Thyroid gland (tissue), 4 donors: ENCODE measurements around the gene GARNL3. TPM values are rescaled to one million over a fixed set of nuclear protein-coding genes. Genes with fewer than 3 reads are reported as not detected.

Experiments used
- DNase-seq, 2 donors: peaks; one replicate each; pipeline ENCODE4 v3.0.0-alpha.2; 2019
- H3K27ac ChIP-seq, 3 donors: fragments of 200-600 bp; sonication (generic); 1 replicate in 2 of 3; 2 replicates in 1 of 3; pipeline ENCODE4 v1.5.1; 2016 to 2019; ENCODE audit warnings: mild to moderate bottlenecking in 1 of 3, moderate library complexity in 1 of 3
- H3K27me3 ChIP-seq: fragments of 200-600 bp; sonication (generic); one replicate; pipeline ENCODE4 v1.5.1; 2019
- H3K36me3 ChIP-seq, 2 donors: fragments of 200-600 bp; sonication (generic); one replicate each; pipeline ENCODE4 v1.5.1; 2016 to 2019
- H3K4me1 ChIP-seq, 2 donors: fragments of 200-600 bp; sonication (generic); one replicate each; pipeline ENCODE4 v1.5.1; 2017 to 2019
- H3K4me3 ChIP-seq, 3 donors: fragments of 200-600 bp; sonication (generic); replicated peaks in 1 of 3; 1 replicate in 2 of 3; 2 replicates in 1 of 3; pipeline ENCODE4 v1.5.1; 2016; ENCODE audit warnings: mild to moderate bottlenecking in 1 of 3
- H3K9me3 ChIP-seq: fragments of 200-600 bp; sonication (generic); one replicate; pipeline ENCODE4 v1.5.1; 2017
- POLR2A ChIP-seq, 2 donors: fragments of 450-650 bp; IDR thresholded peaks; one replicate each; pipeline ENCODE4 v1.6.1; 2017; ENCODE audit warnings: antibody characterized with exemption in 2 of 2, mild to moderate bottlenecking in 2 of 2, moderate library complexity in 1 of 2
- WGBS, 2 donors: methylation state at CpG; one replicate each; pipeline ENCODE4 v1.1.5; 2017; 5-methylcytosine and 5-hydroxymethylcytosine counted together
- intact Hi-C: fragments of 100-400 bp; cut with DNase I; formaldehyde crosslinking; loops from one replicate; pipeline ENCODE4 v1.15.1; 2023
- total RNA-seq, 4 donors: library from RNA; depleted of rRNA; stranded (reverse); fragments of >200 nt; gene quantifications; one replicate each; pipeline ENCODE4 v1.2.3, GENCODE V29; 2016
- TF ChIP-seq, protein P1 (sequence below), 6 experiments: fragments of 200-600 bp in 3 of 6; fragments of 450-650 bp in 3 of 6; sonication (generic) in 3 of 6; IDR thresholded peaks; one replicate each; pipeline ENCODE4 v1.5.1; 2016 to 2019; ENCODE audit warnings: antibody characterized with exemption in 6 of 6, mild to moderate bottlenecking in 2 of 6, inconsistent platforms in 1 of 6, moderate library complexity in 1 of 6

The GARNL3 gene
- total RNA-seq, 4 donors from 2014 or later = 14.6 to 49.1 (median 20.1) TPM

DNA sequence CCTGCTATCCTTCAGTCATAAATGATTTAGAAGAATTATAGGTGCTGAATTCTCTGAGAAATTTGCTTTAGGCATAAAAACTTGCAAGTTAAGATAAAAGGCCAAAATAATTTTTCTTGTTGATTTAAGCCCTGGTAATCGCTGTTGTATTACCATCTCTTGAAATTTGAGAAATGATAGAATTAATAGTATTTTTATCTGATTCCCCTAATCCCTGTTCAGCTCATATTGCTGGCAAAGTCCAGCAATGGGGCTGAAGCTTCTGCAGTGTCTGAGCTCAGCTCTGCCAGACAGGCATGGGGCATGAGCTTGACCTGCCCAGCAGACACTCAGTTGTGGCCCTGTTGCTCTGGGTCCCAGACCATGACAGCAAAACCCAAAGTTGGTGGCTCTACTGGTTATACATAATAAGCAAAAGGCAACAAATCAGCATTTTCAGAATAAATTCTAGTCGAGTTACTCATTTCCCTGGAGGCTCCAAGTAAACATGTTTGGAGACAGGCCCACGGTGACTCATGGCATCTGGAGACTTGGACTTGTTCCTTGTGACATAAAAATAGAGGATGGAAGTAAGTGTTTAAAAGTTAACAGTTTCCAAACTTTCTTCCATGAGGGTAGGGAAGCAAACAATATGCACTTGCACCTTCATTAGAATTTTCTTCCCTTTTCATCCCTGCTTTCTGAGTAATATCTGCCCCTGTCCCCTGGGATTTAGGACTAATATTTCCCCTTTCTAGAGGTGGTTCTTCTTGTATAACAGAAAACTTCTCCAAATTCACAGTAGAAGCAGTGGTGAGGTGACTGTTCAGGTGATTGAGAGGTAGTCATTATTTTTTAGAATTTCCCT, 72.2 kb downstream of the GARNL3 start:
- H3K4me1 ChIP-seq = peaks cover 21 to 45% of the 10 kb centered on the region in 2 donors
- 33 to 39% methylated on average over 3 of the region's 3 CpGs for WGBS, 2 donors
- no peak overlapping the region for H3K4me3 ChIP-seq
- intact Hi-C loops = no loop called here
- no peaks in the 10 kb centered on the region for H3K27me3 ChIP-seq
- no peaks in the 10 kb centered on the region for H3K9me3 ChIP-seq
- peak overlapping the region; percentile 29 to 73 (median 64) for H3K27ac ChIP-seq
- DNase-seq = peak; percentile 65 to 80
- TF ChIP-seq POLR2A (IDR thresholded peaks at IDR 0.05) = no peak
- TF ChIP-seq, protein P1, sequence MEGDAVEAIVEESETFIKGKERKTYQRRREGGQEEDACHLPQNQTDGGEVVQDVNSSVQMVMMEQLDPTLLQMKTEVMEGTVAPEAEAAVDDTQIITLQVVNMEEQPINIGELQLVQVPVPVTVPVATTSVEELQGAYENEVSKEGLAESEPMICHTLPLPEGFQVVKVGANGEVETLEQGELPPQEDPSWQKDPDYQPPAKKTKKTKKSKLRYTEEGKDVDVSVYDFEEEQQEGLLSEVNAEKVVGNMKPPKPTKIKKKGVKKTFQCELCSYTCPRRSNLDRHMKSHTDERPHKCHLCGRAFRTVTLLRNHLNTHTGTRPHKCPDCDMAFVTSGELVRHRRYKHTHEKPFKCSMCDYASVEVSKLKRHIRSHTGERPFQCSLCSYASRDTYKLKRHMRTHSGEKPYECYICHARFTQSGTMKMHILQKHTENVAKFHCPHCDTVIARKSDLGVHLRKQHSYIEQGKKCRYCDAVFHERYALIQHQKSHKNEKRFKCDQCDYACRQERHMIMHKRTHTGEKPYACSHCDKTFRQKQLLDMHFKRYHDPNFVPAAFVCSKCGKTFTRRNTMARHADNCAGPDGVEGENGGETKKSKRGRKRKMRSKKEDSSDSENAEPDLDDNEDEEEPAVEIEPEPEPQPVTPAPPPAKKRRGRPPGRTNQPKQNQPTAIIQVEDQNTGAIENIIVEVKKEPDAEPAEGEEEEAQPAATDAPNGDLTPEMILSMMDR (IDR thresholded peaks at IDR 0.05) = no peak
- H3K36me3 ChIP-seq = no peaks in the 10 kb centered on the region

DNA sequence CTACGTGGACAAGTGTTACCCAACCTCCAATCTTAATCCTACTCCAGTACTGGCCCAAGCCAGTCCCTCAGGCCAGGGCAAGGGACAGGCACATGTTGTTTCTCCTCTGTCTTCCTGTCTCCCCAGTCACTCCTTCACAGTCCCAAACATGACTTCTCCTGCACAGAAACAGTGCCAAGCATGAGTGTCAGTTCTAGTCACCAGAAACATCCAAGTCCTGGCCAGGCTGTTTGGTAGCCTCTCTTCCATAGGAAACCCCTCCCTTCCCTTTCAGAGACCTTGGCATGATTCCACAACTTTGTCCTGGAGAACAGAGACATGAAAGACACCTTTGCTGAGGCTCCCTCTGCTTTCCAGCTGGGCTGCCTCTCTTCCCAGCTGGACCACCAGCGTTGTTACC, 76.1 kb downstream of the GARNL3 start:
- H3K4me3 ChIP-seq = no peak overlapping the region
- H3K4me1 ChIP-seq = peaks cover 43 to 56% of the 10 kb centered on the region in 2 donors
- no peaks in the 10 kb centered on the region for H3K27me3 ChIP-seq
- H3K36me3 ChIP-seq = no peaks in the 10 kb centered on the region
- H3K27ac ChIP-seq = peak overlapping the region in 1 of 3 donors; percentile 34
- no peaks in the 10 kb centered on the region for H3K9me3 ChIP-seq
- 75 to 84% methylated on average over 2 of the region's 2 CpGs for WGBS, 2 donors
- intact Hi-C loops = no loop called here
- TF ChIP-seq, protein P1 (IDR thresholded peaks at IDR 0.05) = no peak
- TF ChIP-seq POLR2A (IDR thresholded peaks at IDR 0.05) = no peak
- peak in 1 of 2 donors; percentile 17 for DNase-seq

DNA sequence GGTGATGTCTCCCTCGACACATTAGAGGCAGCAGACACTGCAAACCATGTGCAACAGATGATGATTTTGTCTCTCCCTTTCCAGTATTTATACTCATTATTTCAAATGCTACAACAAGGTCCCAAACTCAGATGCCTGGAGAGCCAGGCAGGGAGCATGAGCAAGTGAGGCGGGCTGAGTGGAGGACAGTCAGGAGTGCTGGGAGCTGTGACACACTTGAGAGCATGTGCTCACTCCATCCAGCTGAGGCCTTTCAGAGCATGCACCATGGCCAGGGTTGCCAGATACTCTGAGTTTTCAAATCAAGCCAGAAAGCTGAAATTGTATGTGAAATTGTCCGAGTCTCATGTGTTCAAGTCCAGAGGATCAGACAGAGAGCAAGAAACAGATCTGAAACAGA, 76.6 kb downstream of the GARNL3 start:
- H3K27me3 ChIP-seq = no peaks in the 10 kb centered on the region
- peak; percentile 54 to 55 for DNase-seq
- no peaks in the 10 kb centered on the region for H3K36me3 ChIP-seq
- H3K9me3 ChIP-seq = no peaks in the 10 kb centered on the region
- peaks cover 42 to 55% of the 10 kb centered on the region in 2 donors for H3K4me1 ChIP-seq
- intact Hi-C loops = no loop called here
- H3K4me3 ChIP-seq = no peak overlapping the region
- 95 to 96% methylated on average over 3 of the region's 3 CpGs for WGBS, 2 donors
- H3K27ac ChIP-seq = peak overlapping the region in 1 of 3 donors; percentile 71
- TF ChIP-seq, protein P1 (IDR thresholded peaks at IDR 0.05) = no peak
- no peak for TF ChIP-seq POLR2A (IDR thresholded peaks at IDR 0.05)

DNA sequence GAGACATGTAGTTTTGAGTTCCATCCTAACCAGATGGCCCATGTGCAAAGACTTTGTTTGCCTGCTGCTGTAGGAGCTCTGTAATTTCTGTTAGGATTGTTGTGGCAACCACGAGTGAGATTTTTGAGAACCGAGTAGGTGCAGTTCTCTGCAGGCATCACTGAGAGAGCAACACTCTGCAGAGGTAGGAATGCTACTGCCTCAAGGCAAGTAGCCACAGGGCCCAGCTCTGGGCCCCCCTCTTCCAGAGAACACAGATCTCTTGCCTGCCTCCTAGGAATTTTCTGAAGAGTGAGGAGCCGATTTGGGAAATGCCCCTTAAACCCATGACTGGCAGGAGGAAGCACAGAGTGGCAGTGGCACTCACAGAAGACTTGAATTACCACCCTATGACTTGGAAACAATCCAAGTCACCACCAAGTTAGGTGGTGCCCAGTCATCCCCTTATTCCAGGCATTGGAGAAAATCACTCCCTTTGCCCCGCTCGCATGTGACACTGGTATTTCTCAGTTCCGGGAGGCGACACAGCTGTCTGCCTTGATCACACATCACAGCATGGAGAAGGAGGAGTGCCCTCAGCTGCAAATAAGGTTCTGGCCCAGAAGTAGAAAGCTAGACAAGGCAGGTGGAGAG, 79.9 kb downstream of the GARNL3 start:
- TF ChIP-seq, protein P1 (IDR thresholded peaks at IDR 0.05) = no peak
- no peak for TF ChIP-seq POLR2A (IDR thresholded peaks at IDR 0.05)
- DNase-seq = peak; percentile 66 to 72
- Histone ChIP-seq H3K4me1 (peaks cover 41 to 46% of the 10 kb centered on the region in 2 donors), H3K36me3 (no peaks in the 10 kb centered on the region), H3K27ac (peak overlapping the region; percentile 44 to 71 (median 67)), H3K4me3 (no peak overlapping the region), H3K9me3 (no peaks in the 10 kb centered on the region), H3K27me3 (no peaks in the 10 kb centered on the region)
- intact Hi-C loops = no loop called here
- 45 to 56% methylated on average over 7 of the region's 7 CpGs for WGBS, 2 donors

DNA sequence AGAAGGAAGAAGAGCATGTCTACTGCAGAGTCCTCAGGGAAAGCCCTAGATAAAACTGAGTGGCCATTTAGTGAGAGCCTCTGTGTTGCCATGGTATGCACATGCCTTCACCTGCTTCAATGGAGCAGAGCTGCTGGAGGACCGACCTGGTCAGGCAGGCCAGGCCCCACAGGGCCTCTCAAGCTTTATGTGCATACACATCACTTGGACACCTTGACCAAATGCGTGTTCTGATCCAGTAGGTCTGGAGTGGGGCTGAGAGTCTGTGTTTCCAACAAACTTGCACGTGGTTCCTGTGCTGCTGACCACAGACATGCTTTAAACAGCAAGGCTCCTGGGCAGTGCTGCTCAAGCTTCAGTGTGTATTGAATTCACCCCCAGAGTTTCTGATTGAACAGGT, 81.0 kb downstream of the GARNL3 start:
- H3K36me3 ChIP-seq = no peaks in the 10 kb centered on the region
- DNase-seq = peak; percentile 97 to 98

More for the DNA sequence above, 81.0 kb downstream of the GARNL3 start:
- TF ChIP-seq, protein P1 (IDR thresholded peaks at IDR 0.05) = peak in 1 of 6 experiments; percentile 14
- peak in 1 of 2 donors; percentile 13 for TF ChIP-seq POLR2A (IDR thresholded peaks at IDR 0.05)
- Histone ChIP-seq H3K4me3 (no peak overlapping the region), H3K27ac (peak overlapping the region; percentile 44 to 73 (median 71)), H3K4me1 (peaks cover 37 to 41% of the 10 kb centered on the region in 2 donors), H3K9me3 (no peaks in the 10 kb centered on the region), H3K27me3 (no peaks in the 10 kb centered on the region)
- WGBS, 2 donors = 44 to 48% methylated on average over 3 of the region's 3 CpGs
- intact Hi-C loops = no loop called here
